ENCODE data around the gene METRN.

The METRN gene

GRCh38 chr16:761625-762513 lies 47.0 kb downstream of the METRN start:
- no peak for DNase-seq

GRCh38 chr16:762595-763268 lies 47.8 kb downstream of the METRN start:
- no peak for DNase-seq

- no peak for DNase-seq
Observed at GRCh38 chr16:763369-764183, 48.7 kb downstream of the METRN start.

GRCh38 chr16:764184-764750 lies 49.3 kb downstream of the METRN start:
- DNase-seq = no peak

GRCh38 chr16:764848-765487 lies 50.0 kb downstream of the METRN start:
- no peak for DNase-seq

GRCh38 chr16:765488-765865 lies 50.6 kb downstream of the METRN start:
- no peak for DNase-seq

GRCh38 chr16:766008-766819 lies 51.3 kb downstream of the METRN start:
- DNase-seq = no peak

- no peak for DNase-seq
Observed at GRCh38 chr16:766820-767640, 52.1 kb downstream of the METRN start.

- DNase-seq = no peak
Observed at GRCh38 chr16:767743-768235, 52.9 kb downstream of the METRN start.

GRCh38 chr16:768428-768827 lies 53.5 kb downstream of the METRN start:
- no peak for DNase-seq

Measured in activated CD4-positive, alpha-beta T cell treated with anti-CD3 and anti-CD28 coated beads for 1 hour (primary cell).